BE2C (cell line): Measurements from ENCODE around the gene HCN3.
A peak's percentile ranks its signal among the peaks of the same experiment; 100 is the strongest.

ENCODE experiments used
- DNase-seq: peaks from one replicate; pipeline ENCODE4 v3.0.0-alpha.2; 2020
- H3K27me3 ChIP-seq: fragments of 250-450 bp; sonication (Bioruptor Pico); 2 replicates; pipeline ENCODE4 v1.5.1; 2020; ENCODE audit warnings: mild to moderate bottlenecking
- H3K36me3 ChIP-seq: fragments of 250-450 bp; sonication (Bioruptor Pico); 2 replicates; pipeline ENCODE4 v1.5.1; 2020; ENCODE audit warnings: mild to moderate bottlenecking
- H3K4me1 ChIP-seq: fragments of 250-450 bp; sonication (Bioruptor Pico); 2 replicates; pipeline ENCODE4 v1.5.1; 2020
- H3K4me3 ChIP-seq: 2 replicates; pipeline ENCODE4 v1.5.1; 2011; ENCODE audit warnings: low read depth, low read length
- H3K9me3 ChIP-seq: fragments of 250-450 bp; sonication (Bioruptor Pico); 2 replicates; pipeline ENCODE4 v1.5.1; 2020
- TF ChIP-seq, protein P1 (sequence below): IDR thresholded peaks from 2 replicates; pipeline ENCODE4 v1.5.1; 2012; ENCODE audit warnings: mild to moderate bottlenecking, low read depth, low read length

Gene HCN3

DNA sequence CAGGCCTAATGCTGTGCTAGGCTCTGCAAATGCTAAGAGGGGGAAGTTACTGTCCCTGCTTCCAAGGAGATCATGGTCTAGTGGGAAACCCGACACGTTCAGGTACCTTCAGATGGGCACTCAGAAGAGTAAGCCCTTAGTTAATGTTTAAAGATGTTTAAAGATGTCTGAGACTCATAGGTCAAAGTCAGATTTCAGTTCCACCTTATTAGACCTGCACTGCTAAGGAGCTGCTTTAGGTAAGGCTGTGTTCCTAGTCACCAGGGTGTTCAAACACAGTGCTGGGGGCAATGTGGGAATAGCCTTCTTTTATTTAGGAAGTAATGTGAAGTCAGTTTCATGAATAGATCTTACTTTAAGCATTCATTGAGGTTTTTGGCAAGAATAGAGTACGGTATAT lies 39.7 kb downstream of the HCN3 start:
- Histone ChIP-seq H3K27me3 (no peaks in the 10 kb centered on the region), H3K36me3 (peaks cover 18% of the 10 kb centered on the region), H3K9me3 (no peaks in the 10 kb centered on the region), H3K4me3 (no peak overlapping the region), H3K4me1 (peaks cover 4% of the 10 kb centered on the region; the same call in 1 of the 2 replicates)
- no peak for DNase-seq
- TF ChIP-seq, protein P1, sequence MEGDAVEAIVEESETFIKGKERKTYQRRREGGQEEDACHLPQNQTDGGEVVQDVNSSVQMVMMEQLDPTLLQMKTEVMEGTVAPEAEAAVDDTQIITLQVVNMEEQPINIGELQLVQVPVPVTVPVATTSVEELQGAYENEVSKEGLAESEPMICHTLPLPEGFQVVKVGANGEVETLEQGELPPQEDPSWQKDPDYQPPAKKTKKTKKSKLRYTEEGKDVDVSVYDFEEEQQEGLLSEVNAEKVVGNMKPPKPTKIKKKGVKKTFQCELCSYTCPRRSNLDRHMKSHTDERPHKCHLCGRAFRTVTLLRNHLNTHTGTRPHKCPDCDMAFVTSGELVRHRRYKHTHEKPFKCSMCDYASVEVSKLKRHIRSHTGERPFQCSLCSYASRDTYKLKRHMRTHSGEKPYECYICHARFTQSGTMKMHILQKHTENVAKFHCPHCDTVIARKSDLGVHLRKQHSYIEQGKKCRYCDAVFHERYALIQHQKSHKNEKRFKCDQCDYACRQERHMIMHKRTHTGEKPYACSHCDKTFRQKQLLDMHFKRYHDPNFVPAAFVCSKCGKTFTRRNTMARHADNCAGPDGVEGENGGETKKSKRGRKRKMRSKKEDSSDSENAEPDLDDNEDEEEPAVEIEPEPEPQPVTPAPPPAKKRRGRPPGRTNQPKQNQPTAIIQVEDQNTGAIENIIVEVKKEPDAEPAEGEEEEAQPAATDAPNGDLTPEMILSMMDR = no peak

DNA sequence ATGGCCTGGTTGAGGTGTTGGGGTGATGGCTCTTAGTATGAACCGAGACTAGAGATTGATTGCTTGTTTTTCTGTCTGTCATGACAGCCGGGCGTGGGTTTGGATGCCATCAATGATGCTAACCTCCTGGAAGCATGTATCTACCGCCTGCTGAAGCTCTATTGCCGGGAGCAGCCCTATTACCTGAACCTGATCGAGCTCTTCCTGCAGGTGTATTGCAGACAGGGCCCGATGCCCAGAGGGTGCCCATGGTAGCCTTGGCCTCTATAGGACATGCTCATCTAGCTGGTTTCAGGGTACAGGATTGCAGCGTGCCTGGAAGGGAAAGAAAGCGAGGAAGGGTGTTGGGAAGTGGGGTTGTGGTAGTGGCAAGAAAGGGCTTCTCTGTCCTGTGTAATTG lies 40.8 kb downstream of the HCN3 start:
- H3K27me3 ChIP-seq = no peaks in the 10 kb centered on the region
- H3K4me3 ChIP-seq = no peak overlapping the region
- H3K36me3 ChIP-seq = peaks cover 11% of the 10 kb centered on the region
- H3K4me1 ChIP-seq = peaks cover 7% of the 10 kb centered on the region
- no peaks in the 10 kb centered on the region for H3K9me3 ChIP-seq
- TF ChIP-seq, protein P1 = no peak
- no peak for DNase-seq

DNA sequence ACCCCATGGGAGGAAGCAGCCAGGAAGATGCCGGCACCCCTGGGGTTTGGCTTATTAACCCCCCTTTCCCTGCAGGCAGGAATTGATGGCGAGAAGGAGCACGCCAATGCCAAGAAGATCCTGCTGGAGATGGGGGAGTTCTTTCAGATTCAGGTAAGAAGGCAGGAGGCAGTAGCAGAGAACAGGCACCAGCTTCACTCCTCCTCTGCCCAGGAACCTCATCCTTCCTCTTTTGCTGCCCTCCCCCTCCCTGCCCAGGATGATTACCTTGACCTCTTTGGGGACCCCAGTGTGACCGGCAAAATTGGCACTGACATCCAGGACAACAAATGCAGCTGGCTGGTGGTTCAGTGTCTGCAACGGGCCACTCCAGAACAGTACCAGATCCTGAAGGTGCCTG lies 42.3 kb downstream of the HCN3 start:
- peaks cover 7% of the 10 kb centered on the region for H3K4me1 ChIP-seq
- H3K27me3 ChIP-seq = no peaks in the 10 kb centered on the region
- peaks cover 6% of the 10 kb centered on the region for H3K36me3 ChIP-seq
- H3K9me3 ChIP-seq = no peaks in the 10 kb centered on the region
- H3K4me3 ChIP-seq = no peak overlapping the region
- DNase-seq = no peak
- TF ChIP-seq, protein P1 = no peak

DNA sequence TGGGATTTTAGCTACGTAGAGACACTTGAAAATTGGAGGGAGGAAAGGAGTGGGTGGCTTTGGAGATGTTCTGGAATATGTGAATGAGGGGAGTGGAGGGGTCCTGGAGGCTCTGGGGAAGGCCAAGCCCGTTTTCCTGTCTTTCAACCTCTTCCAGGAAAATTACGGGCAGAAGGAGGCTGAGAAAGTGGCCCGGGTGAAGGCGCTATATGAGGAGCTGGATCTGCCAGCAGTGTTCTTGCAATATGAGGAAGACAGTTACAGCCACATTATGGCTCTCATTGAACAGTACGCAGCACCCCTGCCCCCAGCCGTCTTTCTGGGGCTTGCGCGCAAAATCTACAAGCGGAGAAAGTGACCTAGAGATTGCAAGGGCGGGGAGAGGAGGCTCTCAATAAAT lies 43.0 kb downstream of the HCN3 start:
- Histone ChIP-seq H3K36me3 (peaks cover under 1% of the 10 kb centered on the region), H3K4me1 (peaks cover 7% of the 10 kb centered on the region), H3K4me3 (peak overlapping the region; percentile 69), H3K9me3 (no peaks in the 10 kb centered on the region), H3K27me3 (no peaks in the 10 kb centered on the region)
- TF ChIP-seq, protein P1 = no peak
- no peak for DNase-seq

DNA sequence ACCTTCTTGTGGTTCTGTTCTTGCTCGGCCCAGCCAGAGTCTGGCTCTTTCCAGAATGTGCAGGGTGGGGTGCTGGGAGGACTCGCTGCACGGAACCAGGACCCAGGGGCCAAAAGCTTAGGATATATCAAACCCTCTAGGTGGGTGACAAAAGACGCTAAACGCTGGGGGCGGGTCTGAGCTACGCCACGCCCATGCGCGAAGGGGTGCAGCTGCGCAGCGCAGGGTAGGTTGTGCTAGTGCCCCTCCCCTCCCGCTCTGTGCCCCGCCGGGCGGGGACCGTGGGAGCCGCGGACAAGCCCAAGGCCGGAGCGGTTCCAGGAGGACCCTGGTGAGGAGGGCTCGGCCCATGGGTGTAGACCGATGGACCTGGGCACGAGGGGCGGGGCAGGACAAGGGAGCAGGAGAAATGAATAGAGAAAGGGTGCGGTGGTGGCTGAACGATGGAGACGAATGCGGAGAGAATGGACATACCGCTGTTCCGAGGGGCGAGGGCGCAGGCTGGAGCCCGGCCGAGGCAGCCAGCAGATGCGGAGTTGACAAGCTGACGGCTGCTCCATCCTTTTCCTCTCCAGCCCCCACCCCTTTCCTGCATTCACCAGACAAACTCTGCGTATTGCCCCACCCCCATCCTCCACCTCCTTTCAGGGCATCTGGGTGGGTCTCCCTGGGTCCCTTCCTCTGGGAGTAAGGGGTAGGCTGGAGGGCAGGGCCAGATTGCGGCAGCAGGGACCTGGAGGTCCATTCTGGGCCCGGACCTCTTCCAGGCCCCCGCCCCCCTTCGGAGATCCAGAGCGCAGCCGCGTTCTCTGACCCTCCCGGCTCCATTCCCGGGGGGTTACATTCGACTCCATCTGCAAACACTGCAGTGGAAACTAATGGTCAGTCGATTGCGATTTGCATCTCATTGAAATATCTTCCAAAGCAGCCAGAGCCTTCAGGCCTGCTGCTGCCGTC lies 43.7 kb downstream of the HCN3 start, which contains the start of gene RUSC1:
TSS of gene RUSC1 (plus strand) at position 234 of the 957 bp plus-strand sequence. CDS start 880 bp downstream, outside the sequence.
- H3K4me3 ChIP-seq = peak within 1 kb of the TSS; percentile 69
- H3K27me3 ChIP-seq = no peaks in the 10 kb centered on the region
- TF ChIP-seq, protein P1 = no peak
- no peaks in the 10 kb centered on the region for H3K9me3 ChIP-seq
- H3K4me1 ChIP-seq = peaks cover 7% of the 10 kb centered on the region
- peak; percentile 88 for DNase-seq
- H3K36me3 ChIP-seq = no peaks in the 10 kb centered on the region; the same call in 1 of the 2 replicates
